ENCODE results near the gene GNB1. TPM values are rescaled to one million over a fixed set of nuclear protein-coding genes. Genes with fewer than 3 reads are reported as not detected.
"Not testable (repeated sequence)": the region's sequence is repeated elsewhere in the genome, so short reads cannot be mapped to it uniquely, and the experiment has no call there.

GNB1 gene
- total RNA-seq, 1 experiment from 2014 or later = 611 TPM

- peak; percentile 96 for DNase-seq (ENCODE audit: low spot score)
- no peaks in the 10 kb centered on the region for H3K27me3 ChIP-seq (replicated peaks; ENCODE audit: insufficient read depth, low read depth, low read length, poor library complexity)
- POLR2A ChIA-PET (ENCODE audit: low non-redundant PET) = no interaction called here
- peak overlapping the region; percentile 93 for H3K27ac ChIP-seq (ENCODE audit: low read depth, low read length, poor library complexity, severe bottlenecking)
- peak overlapping the region; percentile 28 for H3K4me3 ChIP-seq (ENCODE audit: low read depth, low read length, poor library complexity, severe bottlenecking)
- H3K4me1 ChIP-seq (ENCODE audit: insufficient read depth, low read length, poor library complexity, severe bottlenecking) = peaks cover 50% of the 10 kb centered on the region
- H3K9me3 ChIP-seq (ENCODE audit: low read depth, low read length, poor library complexity, severe bottlenecking) = no peaks in the 10 kb centered on the region
- intact Hi-C loops (cut with micrococcal nuclease; ENCODE audit: unreplicated experiment) = no loop called here
- CTCF ChIA-PET = interaction anchor here (0.6 to 1.1 kb wide), 5 partner anchors 13 to 940 kb away, joined by 3 to 8 read pairs (median 3); partner anchors contain the start of gene CFAP74
- BruUV-seq (replicated peaks) = no TSS peak
- TF ChIP-seq CTCF (conservative IDR thresholded peaks at IDR 0.05; ENCODE audit: low read depth, low read length) = peak; percentile 64
- TF ChIP-seq EZH2 (IDR thresholded peaks at IDR 0.05; ENCODE audit: borderline replicate concordance, low read depth, low read length, poor library complexity, severe bottlenecking) = no peak
- H3K36me3 ChIP-seq (ENCODE audit: insufficient read depth, low read length, poor library complexity, severe bottlenecking) = no peaks in the 10 kb centered on the region
These were observed 32.4 kb downstream of the GNB1 start for GRCh38 chr1:1858382-1859086.

GRCh38 chr1:1857096-1857703 is 33.7 kb downstream of the GNB1 start:
- H3K27me3 ChIP-seq (replicated peaks; ENCODE audit: insufficient read depth, low read depth, low read length, poor library complexity) = no peaks in the 10 kb centered on the region
- peak overlapping the region; percentile 93 for H3K27ac ChIP-seq (ENCODE audit: low read depth, low read length, poor library complexity, severe bottlenecking)
- H3K4me3 ChIP-seq (ENCODE audit: low read depth, low read length, poor library complexity, severe bottlenecking) = no peak overlapping the region
- no peaks in the 10 kb centered on the region for H3K36me3 ChIP-seq (ENCODE audit: insufficient read depth, low read length, poor library complexity, severe bottlenecking)
- H3K9me3 ChIP-seq (ENCODE audit: low read depth, low read length, poor library complexity, severe bottlenecking) = no peaks in the 10 kb centered on the region
- POLR2A ChIA-PET (ENCODE audit: low non-redundant PET) = no interaction called here
- TF ChIP-seq EZH2 (IDR thresholded peaks at IDR 0.05; ENCODE audit: borderline replicate concordance, low read depth, low read length, poor library complexity, severe bottlenecking) (no peak), CTCF (conservative IDR thresholded peaks at IDR 0.05; ENCODE audit: low read depth, low read length) (no peak)
- no peak for DNase-seq (ENCODE audit: low spot score)
- intact Hi-C loops (cut with micrococcal nuclease; ENCODE audit: unreplicated experiment) = no loop called here
- CTCF ChIA-PET = no interaction called here
- peaks cover 50% of the 10 kb centered on the region for H3K4me1 ChIP-seq (ENCODE audit: insufficient read depth, low read length, poor library complexity, severe bottlenecking)
- BruUV-seq (replicated peaks) = no TSS peak

GRCh38 chr1:1856161-1856560 is 34.7 kb downstream of the GNB1 start:
- DNase-seq (ENCODE audit: low spot score); H3K27me3 ChIP-seq (replicated peaks; ENCODE audit: insufficient read depth, low read depth, low read length, poor library complexity); BruUV-seq (replicated peaks); H3K36me3 ChIP-seq (ENCODE audit: insufficient read depth, low read length, poor library complexity, severe bottlenecking); H3K9me3 ChIP-seq (ENCODE audit: low read depth, low read length, poor library complexity, severe bottlenecking); H3K27ac ChIP-seq (ENCODE audit: low read depth, low read length, poor library complexity, severe bottlenecking); CTCF ChIA-PET; POLR2A ChIA-PET (ENCODE audit: low non-redundant PET); H3K4me3 ChIP-seq (ENCODE audit: low read depth, low read length, poor library complexity, severe bottlenecking); intact Hi-C loops (cut with micrococcal nuclease; ENCODE audit: unreplicated experiment): not testable (repeated sequence)
- peaks cover 43% of the 10 kb centered on the region for H3K4me1 ChIP-seq (ENCODE audit: insufficient read depth, low read length, poor library complexity, severe bottlenecking)
